Left cardiac atrium (tissue), 4 donors: ENCODE results near the gene FXR1. TPM values are rescaled to one million over a fixed set of nuclear protein-coding genes. Genes with fewer than 3 reads are reported as not detected.
"Not testable (repeated sequence)": the region's sequence is repeated elsewhere in the genome, so short reads cannot be mapped to it uniquely, and the experiment has no call there.

Source experiments
- ATAC-seq, 2 donors: fragments of 200-7000 bp; cut with Tn5 transposase; one replicate each; pipeline ENCODE4 v1.9.1; 2020; ENCODE audit warnings: mild to moderate bottlenecking in 2 of 2, moderate library complexity in 2 of 2
- DNase-seq: peaks from one replicate; pipeline ENCODE4 v3.0.0-alpha.2; 2020
- intact Hi-C, 2 donors: fragments of 100-400 bp; cut with DNase I; formaldehyde crosslinking; loops; one replicate each; pipeline versions ENCODE4 v1.14.1 to v1.15.1; 2022 to 2023
- total RNA-seq, 2 donors: library from RNA; stranded (reverse); fragmentation: NEBNext Ultra II Directional; extraction: Animal tissue kit (Norgen Biotek cat#: 25700); gene quantifications; one replicate each; pipeline ENCODE4 v1.2.1, GENCODE V29; 2021
- donor health status: DM: no; HTN: yes; CAD: no.
- donor health status: DM: no; HTN: yes; CAD: no; lungs with severe emphysema.
- donor health status: DM: yes; HTN: yes; CAD: no.
- donor health status: Dilated cardiomyopathy.

FXR1 gene
- total RNA-seq, 2 donors from 2014 or later, result 163 to 195 TPM

GRCh38 chr3:180989291-180990163 is 77.1 kb downstream of the FXR1 start, which contains the start of gene DNAJC19:
Gene DNAJC19, minus strand, starts transcription at chr3:180989736. Its CDS starts 134 bp downstream, at chr3:180989602.
- DNase-seq, result peak; percentile 91
- ATAC-seq, result peak; percentile 99
- intact Hi-C loops, result loop anchor here in 1 of 2 donors (10.0 kb wide), 1 partner anchor 65 kb away; no protein-coding TSS in a partner anchor

- ATAC-seq (no peak), DNase-seq (no peak)
- intact Hi-C loops, result no loop called here
These were observed 78.0 kb downstream of the FXR1 start for GRCh38 chr3:180990505-180990904.

- DNase-seq (no peak), ATAC-seq (no peak)
- intact Hi-C loops, result no loop called here
These were observed 84.0 kb downstream of the FXR1 start for GRCh38 chr3:180996415-180996932.

- DNase-seq, intact Hi-C loops, ATAC-seq: not testable (repeated sequence)
These were observed 89.9 kb downstream of the FXR1 start for GRCh38 chr3:181002331-181002730.

GRCh38 chr3:181003469-181003868 is 91.0 kb downstream of the FXR1 start:
- intact Hi-C loops, ATAC-seq, DNase-seq: not testable (repeated sequence)

- intact Hi-C loops, result no loop called here
- ATAC-seq (no peak), DNase-seq (no peak)
These were observed 94.1 kb downstream of the FXR1 start for GRCh38 chr3:181006541-181006940.

GRCh38 chr3:181007262-181007661 is 94.8 kb downstream of the FXR1 start:
- no peak for ATAC-seq
- intact Hi-C loops, result no loop called here
- DNase-seq, result no peak

- intact Hi-C loops, result no loop called here
- DNase-seq (no peak), ATAC-seq (no peak)
These were observed 96.3 kb downstream of the FXR1 start for GRCh38 chr3:181008796-181009195.

GRCh38 chr3:181009225-181009624 is 96.8 kb downstream of the FXR1 start:
- no peak for ATAC-seq
- DNase-seq, result no peak
- intact Hi-C loops, result no loop called here

- intact Hi-C loops, result no loop called here
- DNase-seq, result no peak
- ATAC-seq, result no peak
These were observed 105.2 kb downstream of the FXR1 start for GRCh38 chr3:181017690-181018089.

GRCh38 chr3:181025204-181025603 is 112.7 kb downstream of the FXR1 start:
- DNase-seq, result no peak
- no peak for ATAC-seq
- intact Hi-C loops, result no loop called here

GRCh38 chr3:181030948-181031347 is 118.5 kb downstream of the FXR1 start:
- intact Hi-C loops, result no loop called here
- DNase-seq, result no peak
- no peak for ATAC-seq

Other genes with a start within 250 kb of the FXR1 start
- gene CCDC39, start 233.2 kb upstream of the FXR1 start, total RNA-seq, result not detected
- gene DNAJC19, start 77.1 kb downstream of the FXR1 start, total RNA-seq, result 10 to 100 TPM; 74.5 to 76.0 TPM